ENCODE measurements around the gene PIP5KL1.

- TF ChIP-seq, protein P1, sequence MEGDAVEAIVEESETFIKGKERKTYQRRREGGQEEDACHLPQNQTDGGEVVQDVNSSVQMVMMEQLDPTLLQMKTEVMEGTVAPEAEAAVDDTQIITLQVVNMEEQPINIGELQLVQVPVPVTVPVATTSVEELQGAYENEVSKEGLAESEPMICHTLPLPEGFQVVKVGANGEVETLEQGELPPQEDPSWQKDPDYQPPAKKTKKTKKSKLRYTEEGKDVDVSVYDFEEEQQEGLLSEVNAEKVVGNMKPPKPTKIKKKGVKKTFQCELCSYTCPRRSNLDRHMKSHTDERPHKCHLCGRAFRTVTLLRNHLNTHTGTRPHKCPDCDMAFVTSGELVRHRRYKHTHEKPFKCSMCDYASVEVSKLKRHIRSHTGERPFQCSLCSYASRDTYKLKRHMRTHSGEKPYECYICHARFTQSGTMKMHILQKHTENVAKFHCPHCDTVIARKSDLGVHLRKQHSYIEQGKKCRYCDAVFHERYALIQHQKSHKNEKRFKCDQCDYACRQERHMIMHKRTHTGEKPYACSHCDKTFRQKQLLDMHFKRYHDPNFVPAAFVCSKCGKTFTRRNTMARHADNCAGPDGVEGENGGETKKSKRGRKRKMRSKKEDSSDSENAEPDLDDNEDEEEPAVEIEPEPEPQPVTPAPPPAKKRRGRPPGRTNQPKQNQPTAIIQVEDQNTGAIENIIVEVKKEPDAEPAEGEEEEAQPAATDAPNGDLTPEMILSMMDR (conservative IDR thresholded peaks at IDR 0.05; ENCODE audit: low read depth, low read length), result no peak
- TF ChIP-seq EZH2 (IDR thresholded peaks at IDR 0.05; ENCODE audit: borderline replicate concordance, low read depth, low read length, poor library complexity, severe bottlenecking), result no peak
Measured at GRCh38 chr9:127938298-127938690, 7.7 kb upstream of the PIP5KL1 start.

Data from A673 (cell line).